Stimulated activated CD4-positive, alpha-beta T cell treated with anti-CD3 and anti-CD28 coated beads, Interleukin-12 subunit alpha, Interleukin-12 subunit beta, amount 100 ng/mL, for 4 hours (primary cell): ENCODE measurements around the gene CAMK1G.

ENCODE experiments used
- DNase-seq: peaks from one replicate; pipeline ENCODE4 v3.0.0-alpha.2; 2020

The CAMK1G gene

DNA sequence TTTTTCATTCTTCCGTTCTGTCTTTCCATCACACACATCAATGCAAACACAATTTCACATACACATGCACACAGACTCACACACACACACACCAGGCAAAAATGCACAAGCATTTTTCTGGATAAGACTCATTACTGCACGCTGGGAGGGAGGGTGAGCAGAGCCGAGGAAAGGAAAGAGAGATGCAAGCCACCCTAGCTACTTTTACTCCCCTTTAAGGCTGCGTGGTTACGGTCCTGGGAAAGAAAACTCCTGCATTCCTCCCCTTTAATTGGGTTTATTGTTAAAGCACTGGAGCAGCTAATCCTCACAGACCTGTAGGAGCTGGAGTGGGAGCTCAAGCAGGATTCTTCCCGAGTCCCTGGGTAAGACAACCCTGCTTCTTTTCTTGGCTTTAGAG is at the start of gene CAMK1G:
Gene CAMK1G (plus strand): TSS at position 307 of the 400 bp plus-strand sequence. CDS start 11,270 bp downstream, outside the sequence.
- no peak for DNase-seq

DNA sequence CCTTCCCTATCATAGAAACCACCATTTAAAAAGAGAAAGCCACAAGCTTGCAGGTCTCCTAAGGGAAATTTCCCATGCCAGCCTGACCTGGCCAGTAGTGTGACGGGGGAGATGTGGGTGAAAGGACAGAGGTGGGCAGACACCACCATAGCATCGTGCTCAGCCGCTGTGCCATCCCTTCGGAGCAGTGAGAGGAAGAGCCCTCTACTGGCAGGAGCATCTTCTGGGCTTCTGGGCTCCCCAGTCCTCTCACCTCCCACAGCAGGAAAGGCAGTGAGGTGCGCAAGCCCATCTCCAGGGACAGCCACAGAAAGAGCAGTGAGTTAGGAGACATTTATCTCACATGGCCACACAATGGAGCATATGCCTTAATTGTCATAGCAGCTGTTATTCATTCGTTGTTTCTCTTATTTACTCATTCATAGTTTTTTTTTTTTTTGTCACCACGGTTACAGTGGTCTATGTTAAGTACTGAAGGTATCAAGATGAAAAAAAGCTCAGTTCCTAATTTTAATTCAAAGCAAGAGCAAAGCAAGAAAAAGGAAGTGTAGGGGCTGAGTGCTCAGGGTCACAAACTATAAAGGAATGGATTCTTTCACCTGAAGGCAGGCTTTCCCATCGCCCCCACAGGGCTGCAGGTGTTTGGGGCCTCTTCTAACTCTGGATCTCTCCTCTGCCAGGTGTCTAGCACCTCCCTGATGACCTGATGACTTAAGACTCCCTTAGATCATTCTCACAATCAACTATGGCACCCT is 48.8 kb upstream of the CAMK1G start:
- DNase-seq = no peak

GRCh38 chr1:209536843-209537242 is 46.7 kb upstream of the CAMK1G start:
- no peak for DNase-seq

DNA sequence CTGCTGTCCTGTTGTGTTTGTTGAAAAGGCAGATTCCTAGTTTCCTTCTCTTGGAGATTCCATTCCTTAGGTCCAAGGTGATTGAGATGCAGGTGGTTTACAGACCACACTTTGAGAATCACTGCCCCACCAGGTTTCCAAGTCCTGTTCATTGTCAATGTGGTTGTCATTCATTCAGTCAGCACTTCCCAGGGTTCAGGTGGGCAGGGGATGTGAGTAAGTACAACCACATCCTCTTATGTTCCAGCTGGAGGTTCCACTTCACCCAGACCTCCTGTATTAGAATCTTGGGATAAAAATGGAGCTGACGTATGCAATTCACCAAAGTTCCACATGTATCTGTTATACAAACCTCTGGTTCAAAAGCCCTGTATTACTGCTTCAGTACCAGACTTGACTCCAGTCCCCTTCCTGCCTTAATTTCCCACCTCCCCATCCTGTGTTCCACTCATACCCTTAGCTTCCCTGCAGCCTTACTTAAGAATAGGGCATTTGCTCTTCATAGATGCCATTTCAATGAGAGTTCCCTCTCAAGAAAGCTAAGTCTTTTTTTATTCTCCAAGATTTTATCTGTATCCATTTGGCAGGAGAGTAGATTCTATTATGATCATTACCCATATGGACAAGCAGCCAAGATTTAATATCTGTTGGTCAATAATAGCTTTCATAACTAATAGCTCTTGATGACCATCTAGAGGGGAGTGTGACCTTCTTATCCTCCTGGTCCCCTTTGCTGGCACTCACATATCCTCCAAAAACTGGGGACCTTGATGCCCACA is 46.0 kb upstream of the CAMK1G start:
- DNase-seq = no peak

DNA sequence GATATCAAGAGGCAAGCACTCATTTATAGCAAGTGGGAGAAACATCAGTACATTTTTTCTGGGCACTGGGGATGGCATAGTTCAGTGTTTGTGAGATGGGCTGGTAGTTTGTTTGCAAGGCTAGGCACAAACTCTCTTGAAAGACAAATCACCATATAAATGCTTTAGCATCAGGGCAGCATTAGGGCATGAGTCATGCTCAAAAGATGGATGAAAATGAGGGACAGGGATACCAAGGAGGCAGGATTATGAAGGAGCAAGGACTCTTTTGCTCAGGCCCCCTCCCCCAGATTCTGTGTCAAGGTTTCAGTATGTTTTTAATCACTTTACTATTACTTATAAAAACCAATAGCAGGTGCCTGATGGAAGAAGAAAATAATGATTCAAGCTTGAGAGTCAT is 43.9 kb upstream of the CAMK1G start:
- DNase-seq = no peak

- DNase-seq = no peak
Observed at GRCh38 chr1:209542585-209542984, 40.9 kb upstream of the CAMK1G start.

DNA sequence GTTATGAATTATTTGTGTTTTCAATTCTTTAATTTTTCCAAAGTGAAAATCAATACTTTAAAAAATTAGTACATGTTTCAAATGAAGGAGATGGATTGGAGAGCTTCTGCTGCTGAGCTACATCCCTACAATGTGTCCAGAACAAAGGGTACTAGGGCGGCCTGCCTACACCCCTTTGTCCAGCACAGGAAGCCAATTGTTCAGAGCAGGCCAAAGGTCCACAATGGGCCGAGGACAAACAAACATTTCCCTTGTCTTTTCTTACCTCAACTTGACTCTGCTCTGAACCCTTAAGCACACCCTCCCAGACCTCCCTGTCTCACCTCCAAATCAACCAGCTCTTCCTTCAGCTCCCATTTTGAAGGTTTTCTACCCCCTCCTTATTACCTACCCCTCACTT is 39.4 kb upstream of the CAMK1G start:
- DNase-seq = no peak

- DNase-seq = no peak
Observed at GRCh38 chr1:209545423-209545822, 38.1 kb upstream of the CAMK1G start.

- DNase-seq = no peak
Observed at GRCh38 chr1:209546390-209547085, 37.0 kb upstream of the CAMK1G start.

- DNase-seq = no peak
Observed at GRCh38 chr1:209547626-209548025, 35.9 kb upstream of the CAMK1G start.

- no peak for DNase-seq
Observed at GRCh38 chr1:209549443-209550205, 33.9 kb upstream of the CAMK1G start.

- no peak for DNase-seq
Observed at GRCh38 chr1:209550519-209550918, 33.0 kb upstream of the CAMK1G start.

DNA sequence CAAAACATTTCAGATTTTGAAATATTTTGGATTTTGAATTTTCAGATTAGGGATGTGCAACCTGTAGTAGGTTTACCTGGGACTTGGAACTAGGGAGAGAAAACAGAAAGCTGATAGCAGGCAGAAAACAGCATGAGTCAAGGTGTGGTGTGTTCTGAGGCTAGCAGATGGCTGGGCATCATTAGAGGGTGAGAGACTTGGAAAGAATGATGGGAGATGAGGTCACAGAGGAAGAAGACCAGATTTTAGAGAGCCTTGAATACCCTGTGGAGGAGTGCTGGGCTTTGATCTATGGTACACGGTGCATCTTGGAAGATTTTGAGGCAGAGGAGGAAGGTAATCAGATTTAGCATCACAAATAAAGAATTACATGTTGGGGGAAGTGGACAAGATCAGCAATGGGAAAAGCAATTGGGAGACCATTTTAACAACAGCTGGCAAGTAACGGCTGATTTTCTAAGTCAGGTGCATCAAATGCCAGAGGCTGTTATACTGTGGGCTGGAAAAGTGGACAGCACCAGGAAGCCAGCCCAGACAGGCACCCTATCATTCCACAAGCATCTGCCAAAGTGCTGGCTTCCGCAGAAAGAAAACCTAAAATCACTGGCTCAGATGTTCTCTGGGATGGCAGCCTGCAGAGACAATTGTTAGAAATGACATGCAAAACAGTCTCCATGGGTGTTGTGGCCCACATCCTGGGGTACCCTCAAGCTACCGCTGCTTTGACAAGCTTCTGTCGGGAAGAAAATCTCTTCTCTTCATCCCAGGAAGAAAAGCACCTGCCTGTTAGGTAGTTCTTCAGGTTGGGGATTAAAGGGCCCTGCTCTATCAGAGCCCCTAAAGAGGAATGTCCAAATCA is 30.9 kb upstream of the CAMK1G start:
- DNase-seq = no peak

GRCh38 chr1:209554761-209555611 is 28.5 kb upstream of the CAMK1G start:
- no peak for DNase-seq

GRCh38 chr1:209556162-209556690 is 27.3 kb upstream of the CAMK1G start:
- no peak for DNase-seq

DNA sequence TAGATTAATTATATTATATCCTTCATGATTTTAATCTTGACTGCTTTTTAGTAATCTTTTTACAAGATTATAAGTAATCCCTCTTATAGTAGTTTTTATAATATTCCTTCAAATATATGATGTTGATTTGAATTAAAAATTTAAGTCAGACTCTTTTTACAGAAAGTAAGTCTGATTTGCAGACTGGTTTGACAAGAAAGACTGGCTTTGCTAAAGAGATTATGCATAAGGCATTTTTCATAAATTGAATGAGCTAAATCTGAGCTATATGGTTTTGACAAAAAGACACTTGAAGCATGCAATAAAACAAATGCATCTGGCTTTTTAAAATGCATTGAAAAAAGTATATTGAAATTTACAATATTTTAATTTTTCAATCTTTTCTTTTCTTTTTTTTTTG is 26.3 kb upstream of the CAMK1G start:
- DNase-seq = no peak

DNA sequence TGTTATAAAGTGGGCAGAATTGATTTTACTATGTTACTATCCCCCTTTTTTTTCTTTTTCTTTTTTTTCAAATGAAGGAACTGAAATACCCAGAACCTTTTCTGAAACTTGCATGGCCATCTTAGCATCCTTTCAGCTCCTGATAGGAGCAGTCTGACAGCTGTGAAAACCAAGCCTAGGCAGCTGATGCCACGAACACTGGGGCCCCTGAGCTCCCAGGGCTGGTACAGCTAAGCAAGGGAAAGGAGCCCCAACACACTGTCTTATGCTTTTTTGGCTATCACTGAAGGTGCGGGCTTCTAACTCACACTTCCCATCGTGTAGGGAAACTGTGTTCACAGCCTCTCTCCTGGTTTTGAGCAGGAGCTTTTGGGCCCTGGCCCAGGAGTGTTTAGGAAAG is 23.0 kb upstream of the CAMK1G start:
- no peak for DNase-seq

- DNase-seq = no peak
Observed at GRCh38 chr1:209560952-209561351, 22.6 kb upstream of the CAMK1G start.

DNA sequence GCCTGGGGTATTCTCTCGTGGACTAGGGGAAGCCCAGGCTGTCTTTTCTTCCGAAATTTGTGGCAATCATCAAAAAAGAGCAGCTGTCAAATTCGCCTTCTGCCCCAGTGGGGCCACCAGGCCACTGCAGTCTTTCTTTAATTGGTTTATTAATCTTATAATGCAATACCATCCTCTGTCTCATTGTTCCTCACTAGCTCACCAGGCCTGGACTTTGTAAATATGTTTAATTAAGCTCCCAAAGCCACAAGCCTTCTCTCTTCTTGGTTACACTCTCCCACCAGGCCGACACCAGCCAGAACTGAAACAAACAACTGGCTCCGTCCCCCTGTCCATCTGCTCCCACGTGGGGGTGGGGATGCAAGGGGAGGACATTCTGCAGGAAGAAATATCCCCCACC is 22.0 kb upstream of the CAMK1G start:
- no peak for DNase-seq

DNA sequence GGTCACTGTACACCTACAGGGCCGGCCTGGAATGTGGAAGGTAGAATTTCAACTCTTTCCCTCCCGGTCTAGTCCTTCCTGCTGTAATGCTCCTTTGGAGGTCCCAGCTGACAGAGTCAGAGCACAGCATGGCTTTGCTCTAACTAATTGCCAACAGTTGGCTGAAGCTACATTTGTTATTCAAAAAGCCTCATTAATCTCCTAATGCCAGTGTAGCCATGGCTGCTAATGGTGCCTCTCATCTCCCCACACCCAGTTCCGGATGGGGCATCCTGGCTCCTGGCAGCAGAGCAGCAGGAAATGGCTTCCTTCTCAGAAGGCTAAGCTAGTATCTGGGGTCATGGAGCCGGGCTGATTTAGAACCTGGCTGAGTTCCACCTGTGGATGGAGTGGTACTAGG is 18.7 kb upstream of the CAMK1G start:
- no peak for DNase-seq
